C4-2B (cell line): Measurements from ENCODE around the gene MCF2L.

Source experiments
- CTCF ChIP-seq: fragments of 450-650 bp; conservative IDR thresholded peaks from 2 replicates; pipeline ENCODE4 v1.5.1; 2017; ENCODE audit warnings: mild to moderate bottlenecking
- ZFX ChIP-seq: fragments of 450-650 bp; IDR thresholded peaks from 2 replicates; pipeline ENCODE4 v1.6.1; 2017

GRCh38 chr13:113090806-113091205 lies 121.8 kb downstream of the MCF2L start:
- TF ChIP-seq CTCF (no peak), ZFX (no peak)
